Mucosa of rectum (tissue), 2 donors: ENCODE measurements around the gene CYTH4.

ENCODE experiments used
- H3K27ac ChIP-seq, 2 donors: one replicate each; pipeline ENCODE4 v1.7.0; 2013; ENCODE audit warnings: inconsistent platforms in 2 of 2, low read depth in 2 of 2, low read length in 2 of 2
- H3K27me3 ChIP-seq, 2 donors: one replicate each; pipeline ENCODE4 v1.7.0; 2013; ENCODE audit warnings: low read length in 2 of 2; ENCODE audit not compliant: control insufficient read depth in 2 of 2, insufficient read depth in 2 of 2
- H3K36me3 ChIP-seq, 2 donors: one replicate each; pipeline ENCODE4 v1.7.0; 2013; ENCODE audit warnings: low read length in 2 of 2; ENCODE audit not compliant: control insufficient read depth in 2 of 2, insufficient read depth in 2 of 2
- H3K4me1 ChIP-seq, 2 donors: one replicate each; pipeline ENCODE4 v1.7.0; 2013; ENCODE audit warnings: low read length in 2 of 2, mild to moderate bottlenecking in 1 of 2; ENCODE audit not compliant: control insufficient read depth in 2 of 2, insufficient read depth in 2 of 2
- H3K4me3 ChIP-seq, 2 donors: one replicate each; pipeline ENCODE4 v1.7.0; 2013; ENCODE audit warnings: low read length in 2 of 2
- H3K9ac ChIP-seq, 2 donors: one replicate each; pipeline ENCODE4 v1.7.0; 2013; ENCODE audit warnings: low read length in 2 of 2, low read depth in 1 of 2, mild to moderate bottlenecking in 1 of 2
- H3K9me3 ChIP-seq, 2 donors: one replicate each; pipeline ENCODE4 v1.7.0; 2013; ENCODE audit warnings: low read length in 2 of 2; ENCODE audit not compliant: control insufficient read depth in 2 of 2
- donor health status: healthy.
- donor health status: Normal muscosa, but diverticular disease.

The CYTH4 gene

DNA sequence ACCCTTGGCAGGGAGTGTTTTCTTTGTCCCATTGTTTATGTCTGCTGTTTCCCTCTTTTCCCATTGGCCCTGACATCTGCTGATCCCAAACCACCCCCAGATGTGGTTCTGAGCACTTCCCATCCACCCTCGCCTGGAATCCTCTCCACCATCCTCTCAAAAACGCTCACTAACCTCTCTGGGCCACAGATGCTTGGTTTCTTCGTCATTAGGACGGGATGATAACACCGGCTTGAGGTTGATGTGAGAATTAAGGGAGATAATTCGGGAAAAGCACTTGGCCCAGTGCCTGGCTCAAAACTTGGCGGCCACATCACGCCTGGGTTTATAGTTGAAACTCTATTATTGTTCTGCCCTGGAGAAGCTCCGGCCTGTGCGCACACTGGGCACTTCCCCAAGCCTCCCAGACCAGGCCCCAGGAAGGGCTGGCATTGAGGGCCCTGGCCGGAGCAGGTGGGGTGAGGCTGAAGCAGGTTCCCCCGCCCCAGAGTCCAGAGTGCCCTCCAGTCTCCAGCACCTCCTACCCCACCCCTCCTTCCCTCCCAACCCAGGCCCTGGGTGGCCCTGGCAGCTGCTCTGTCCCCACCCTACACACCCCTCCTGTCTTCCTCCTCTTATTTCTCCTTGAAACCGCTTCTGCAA lies 63.7 kb downstream of the CYTH4 start:
- Histone ChIP-seq H3K27ac (peak overlapping the region in 1 of 2 donors; percentile 23), H3K9me3 (no peaks in the 10 kb centered on the region), H3K27me3 (peaks cover 2 to 6% of the 10 kb centered on the region in 2 donors), H3K9ac (no peak overlapping the region), H3K4me1 (peaks cover 5 to 9% of the 10 kb centered on the region in 2 donors), H3K4me3 (no peak overlapping the region), H3K36me3 (no peaks in the 10 kb centered on the region)

DNA sequence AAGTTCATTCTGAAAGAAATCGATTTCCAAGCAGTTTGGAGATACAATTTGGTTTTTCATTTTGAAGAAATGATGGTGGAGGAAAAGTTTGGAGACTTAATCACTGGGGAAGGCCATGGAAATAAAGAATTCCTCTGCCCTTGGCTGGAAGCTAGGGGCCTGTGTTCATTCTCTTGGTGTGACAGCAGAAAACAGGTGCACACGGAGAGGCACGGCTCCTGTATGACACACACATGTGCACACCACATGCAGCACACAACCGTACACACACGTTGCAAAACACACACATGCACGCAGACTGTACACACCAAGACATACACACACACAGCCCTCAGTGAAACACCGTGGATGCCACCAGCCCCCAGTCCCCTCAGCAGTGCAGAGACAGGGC lies 64.2 kb downstream of the CYTH4 start:
- no peak overlapping the region for H3K27ac ChIP-seq
- H3K4me3 ChIP-seq: no peak overlapping the region
- no peaks in the 10 kb centered on the region for H3K36me3 ChIP-seq
- peaks cover 5 to 9% of the 10 kb centered on the region in 2 donors for H3K4me1 ChIP-seq
- no peak overlapping the region for H3K9ac ChIP-seq
- no peaks in the 10 kb centered on the region for H3K9me3 ChIP-seq
- peaks cover 0 to 6% of the 10 kb centered on the region in 2 donors for H3K27me3 ChIP-seq

- H3K9ac ChIP-seq: no peak overlapping the region
- H3K27me3 ChIP-seq: no peaks in the 10 kb centered on the region
- H3K27ac ChIP-seq: no peak overlapping the region
- H3K4me1 ChIP-seq: peaks cover 5 to 9% of the 10 kb centered on the region in 2 donors
- no peak overlapping the region for H3K4me3 ChIP-seq
- no peaks in the 10 kb centered on the region for H3K9me3 ChIP-seq
- no peaks in the 10 kb centered on the region for H3K36me3 ChIP-seq
Observed at GRCh38 chr22:37349043-37349814, 66.9 kb downstream of the CYTH4 start.

DNA sequence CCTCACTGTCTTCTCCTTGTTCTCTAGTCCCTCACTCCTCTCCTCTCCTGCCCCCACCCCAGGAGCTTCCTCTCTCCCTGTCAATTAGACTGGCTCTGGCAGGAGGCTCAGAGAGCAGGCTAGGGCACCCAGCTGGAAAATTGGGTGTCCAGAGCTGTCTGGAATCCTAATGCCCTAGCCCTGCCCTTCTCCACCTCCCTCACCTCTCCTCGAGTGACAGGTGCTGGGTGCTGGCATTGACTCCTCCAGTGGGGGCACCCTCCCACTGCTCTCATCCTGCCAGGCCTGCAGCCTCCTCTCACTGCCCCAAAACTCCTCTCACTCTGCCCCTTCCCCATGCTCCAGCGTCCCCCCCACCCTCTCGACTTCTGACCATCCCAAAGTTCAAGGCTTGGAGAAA lies 68.9 kb downstream of the CYTH4 start:
- Histone ChIP-seq H3K4me3 (no peak overlapping the region), H3K4me1 (peaks cover 4 to 5% of the 10 kb centered on the region in 2 donors), H3K9me3 (no peaks in the 10 kb centered on the region), H3K9ac (no peak overlapping the region), H3K27me3 (no peaks in the 10 kb centered on the region), H3K36me3 (no peaks in the 10 kb centered on the region), H3K27ac (no peak overlapping the region)

DNA sequence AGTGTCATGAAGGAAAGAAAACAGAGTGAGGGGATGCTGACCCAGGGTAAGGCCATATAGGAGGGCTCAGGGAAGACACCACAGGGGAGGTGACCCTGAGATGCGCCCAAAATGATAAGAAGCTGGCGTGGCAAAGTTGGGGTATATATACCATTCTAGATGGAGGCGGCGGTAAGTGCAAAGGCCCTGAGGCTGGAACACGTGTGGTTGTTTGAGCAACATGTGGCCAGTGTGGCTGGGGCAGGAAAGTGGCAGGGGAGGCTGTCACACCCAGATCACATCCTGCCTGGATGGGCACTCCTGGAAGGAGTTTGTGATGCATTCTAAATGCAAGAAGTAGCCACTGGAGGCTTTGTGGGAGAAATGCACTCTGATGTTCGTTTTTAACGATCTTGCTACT lies 70.2 kb downstream of the CYTH4 start:
- Histone ChIP-seq H3K27me3 (peaks cover 0 to 2% of the 10 kb centered on the region in 2 donors), H3K27ac (no peak overlapping the region), H3K36me3 (no peaks in the 10 kb centered on the region), H3K9me3 (no peaks in the 10 kb centered on the region), H3K9ac (no peak overlapping the region), H3K4me3 (no peak overlapping the region), H3K4me1 (no peaks in the 10 kb centered on the region)

GRCh38 chr22:37353839-37354238 lies 71.5 kb downstream of the CYTH4 start:
- H3K27me3 ChIP-seq: peaks cover 0 to 2% of the 10 kb centered on the region in 2 donors
- no peaks in the 10 kb centered on the region for H3K9me3 ChIP-seq
- no peaks in the 10 kb centered on the region for H3K36me3 ChIP-seq
- H3K27ac ChIP-seq: no peak overlapping the region
- no peak overlapping the region for H3K9ac ChIP-seq
- no peak overlapping the region for H3K4me3 ChIP-seq
- H3K4me1 ChIP-seq: no peaks in the 10 kb centered on the region

DNA sequence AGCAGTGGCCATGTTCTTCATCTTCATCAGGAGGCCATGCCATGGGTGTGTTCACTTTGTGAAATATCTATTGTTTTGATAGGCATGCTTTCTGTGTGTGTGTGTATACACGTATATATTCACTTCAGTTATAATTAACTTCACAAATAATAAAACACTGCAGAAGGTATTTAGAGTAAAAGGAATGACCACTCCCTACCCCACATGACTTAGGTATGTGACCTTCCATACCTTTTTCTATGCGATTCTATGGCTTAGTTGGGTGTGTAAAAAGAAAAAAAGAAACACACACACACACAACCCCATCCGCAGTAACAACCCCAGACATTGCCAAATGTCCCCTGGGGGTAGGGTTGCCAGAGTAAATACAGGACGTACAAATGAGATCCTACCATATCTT lies 72.0 kb downstream of the CYTH4 start:
- H3K36me3 ChIP-seq: no peaks in the 10 kb centered on the region
- H3K4me3 ChIP-seq: no peak overlapping the region
- no peaks in the 10 kb centered on the region for H3K4me1 ChIP-seq
- H3K27ac ChIP-seq: no peak overlapping the region
- no peak overlapping the region for H3K9ac ChIP-seq
- no peaks in the 10 kb centered on the region for H3K9me3 ChIP-seq
- H3K27me3 ChIP-seq: peaks cover 0 to 2% of the 10 kb centered on the region in 2 donors

DNA sequence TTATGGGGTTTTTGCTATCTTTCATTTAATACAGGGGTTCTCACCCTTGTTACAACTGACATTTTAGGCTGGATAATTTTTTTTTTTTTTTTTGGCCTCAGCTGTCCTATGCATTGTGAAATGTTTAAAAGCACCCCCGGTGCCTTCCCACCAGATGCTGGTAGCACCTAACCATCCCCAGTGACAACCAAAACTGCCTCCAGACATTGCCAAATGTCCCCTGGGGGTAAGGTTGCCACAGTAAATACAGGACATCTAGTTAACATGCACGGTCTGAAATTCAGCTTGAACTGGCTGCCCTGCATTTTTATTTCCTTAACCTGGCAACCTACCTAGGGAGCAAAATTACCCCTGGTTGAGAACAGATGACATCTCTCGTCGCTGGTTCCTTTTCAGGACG lies 72.4 kb downstream of the CYTH4 start:
- Histone ChIP-seq H3K4me3 (no peak overlapping the region), H3K9ac (no peak overlapping the region), H3K36me3 (no peaks in the 10 kb centered on the region), H3K4me1 (no peaks in the 10 kb centered on the region), H3K27me3 (peaks cover 0 to 2% of the 10 kb centered on the region in 2 donors), H3K9me3 (no peaks in the 10 kb centered on the region), H3K27ac (no peak overlapping the region)

GRCh38 chr22:37355174-37355573 lies 72.9 kb downstream of the CYTH4 start:
- H3K27ac ChIP-seq: no peak overlapping the region

GRCh38 chr22:37356922-37357321 lies 74.6 kb downstream of the CYTH4 start:
- Histone ChIP-seq H3K27ac (no peak overlapping the region), H3K27me3 (peaks cover 0 to 2% of the 10 kb centered on the region in 2 donors), H3K4me1 (no peaks in the 10 kb centered on the region)

More at GRCh38 chr22:37355174-37355573, 72.9 kb downstream of the CYTH4 start:
- H3K9me3 ChIP-seq: no peaks in the 10 kb centered on the region
- no peak overlapping the region for H3K4me3 ChIP-seq
- H3K36me3 ChIP-seq: no peaks in the 10 kb centered on the region
- no peak overlapping the region for H3K9ac ChIP-seq
- peaks cover 0 to 2% of the 10 kb centered on the region in 2 donors for H3K27me3 ChIP-seq
- H3K4me1 ChIP-seq: no peaks in the 10 kb centered on the region

More at GRCh38 chr22:37356922-37357321, 74.6 kb downstream of the CYTH4 start:
- no peak overlapping the region for H3K4me3 ChIP-seq
- H3K9me3 ChIP-seq: no peaks in the 10 kb centered on the region
- no peak overlapping the region for H3K9ac ChIP-seq
- no peaks in the 10 kb centered on the region for H3K36me3 ChIP-seq
